ENCODE data around the gene MYRF. TPM values are rescaled to one million over a fixed set of nuclear protein-coding genes. Genes with fewer than 3 reads are reported as not detected.
A peak's percentile ranks its signal among the peaks of the same experiment; 100 is the strongest.

Gene MYRF
- total RNA-seq (0.27 and 0.34 TPM in 2 replicates), polyA plus RNA-seq (0.19 and 0.27 TPM in 2 replicates), polyA minus RNA-seq (0.21 and 0.69 TPM in 2 replicates)
- total RNA-seq (2013): 0.07 TPM

DNA sequence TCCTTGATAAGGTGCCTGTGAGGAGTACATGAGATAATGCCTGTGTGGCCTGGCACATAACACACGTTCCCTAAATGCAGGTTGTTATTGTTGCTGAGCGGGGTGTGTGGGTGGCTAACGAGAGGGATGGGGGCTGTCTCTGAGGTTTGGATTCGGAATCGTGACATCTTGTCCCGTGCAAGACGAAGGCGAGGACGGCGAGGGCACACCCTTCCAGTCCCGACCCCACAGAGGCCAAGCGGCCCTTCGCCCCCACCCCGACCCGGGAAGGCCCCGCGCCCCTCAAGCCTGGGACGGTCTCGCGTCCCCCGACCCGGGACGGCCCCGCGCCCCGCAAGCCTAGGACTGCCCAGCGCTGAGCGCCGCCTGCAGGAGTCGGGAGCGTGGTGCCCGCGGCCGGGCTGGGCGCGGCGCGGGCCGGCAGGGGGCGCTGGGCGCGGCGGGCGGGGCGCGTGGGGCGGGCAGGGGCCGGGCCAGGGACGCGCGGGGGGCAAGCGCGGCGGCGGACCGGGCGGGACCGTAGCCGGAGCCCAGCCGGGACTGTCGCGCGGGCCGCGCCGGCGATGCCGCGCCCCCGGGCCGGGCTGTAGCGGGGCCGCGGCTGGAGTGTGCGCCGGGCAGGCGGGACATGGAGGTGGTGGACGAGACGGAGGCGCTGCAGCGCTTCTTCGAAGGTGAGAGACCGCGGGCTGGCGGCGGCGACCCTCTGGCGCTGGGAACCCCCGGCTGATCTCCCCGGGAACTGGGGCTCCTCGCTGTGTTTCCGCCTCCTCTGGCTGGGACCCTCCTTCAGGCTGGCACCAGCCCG, at the start of gene MYRF:
MYRF (plus strand) TSS at position 520 of the 808 bp plus-strand sequence; CDS start at position 629, 109 bp downstream.
- POLR2A ChIA-PET: no interaction called here
- ATAC-seq (ENCODE audit: low read depth) (peak; percentile 86), DNase-seq (peak; percentile 71)
- CTCF ChIA-PET: interaction anchor here (1.6 to 1.7 kb wide), 3 partner anchors 29 to 355 kb away, joined by 4 to 10 read pairs (median 4); no protein-coding TSS in a partner anchor
- Histone ChIP-seq H3K4me2 (replicated peaks; ENCODE audit: low read depth, low read length, poor library complexity, severe bottlenecking) (peak within 1 kb of the TSS; percentile 72), H3K79me2 (ENCODE audit: control insufficient read depth, insufficient read depth, low read length) (no peaks in the 10 kb centered on the region), H3K27ac (ENCODE audit: low read length in 2 of 2) (no peak within 1 kb of the TSS), H3K9ac (ENCODE audit: low read length) (no peak within 1 kb of the TSS), H3K9me3 (ENCODE audit: control extremely low read depth in 1 of 3, control insufficient read depth in 2 of 3, insufficient read depth in 1 of 3, low read length in 2 of 3) (peaks cover 0 to 2% (median 0%) of the 10 kb centered on the region in 3 donors), H3K4me1 (ENCODE audit: control insufficient read depth in 2 of 2, insufficient read depth in 2 of 2, low read length in 2 of 2) (peaks cover 12 to 16% of the 10 kb centered on the region in 2 donors), H2AFZ (ENCODE audit: insufficient read depth, low read depth, low read length, poor library complexity, severe bottlenecking) (peak within 1 kb of the TSS; percentile 56), H3K36me3 (replicated peaks in 1 of 2; ENCODE audit: control extremely low read depth in 1 of 2, control insufficient read depth in 1 of 2, extremely low read depth in 1 of 2, insufficient read depth in 2 of 2, low read length in 1 of 2) (no peaks in the 10 kb centered on the region), H3K27me3 (replicated peaks in 1 of 4; ENCODE audit: control extremely low read depth in 1 of 4, control insufficient read depth in 3 of 4, insufficient read depth in 4 of 4, low read length in 3 of 4) (peaks cover 0 to 49% (median 20%) of the 10 kb centered on the region in 4 experiments), H3K4me3 (ENCODE audit: control extremely low read depth in 1 of 5, extremely low read depth in 1 of 5, insufficient read depth in 1 of 5, low read depth in 2 of 5, low read length in 4 of 5) (peak within 1 kb of the TSS in 3 of 5 experiments; percentile 11 to 44 (median 18)), H4K20me1 (ENCODE audit: control insufficient read depth, insufficient read depth, low read length, poor library complexity, severe bottlenecking) (no peaks in the 10 kb centered on the region)
- TF ChIP-seq EZH2 (IDR thresholded peaks at IDR 0.05; ENCODE audit: borderline replicate concordance, insufficient read depth, low read depth, low read length, poor library complexity, severe bottlenecking): no peak
- TF ChIP-seq, protein P1, sequence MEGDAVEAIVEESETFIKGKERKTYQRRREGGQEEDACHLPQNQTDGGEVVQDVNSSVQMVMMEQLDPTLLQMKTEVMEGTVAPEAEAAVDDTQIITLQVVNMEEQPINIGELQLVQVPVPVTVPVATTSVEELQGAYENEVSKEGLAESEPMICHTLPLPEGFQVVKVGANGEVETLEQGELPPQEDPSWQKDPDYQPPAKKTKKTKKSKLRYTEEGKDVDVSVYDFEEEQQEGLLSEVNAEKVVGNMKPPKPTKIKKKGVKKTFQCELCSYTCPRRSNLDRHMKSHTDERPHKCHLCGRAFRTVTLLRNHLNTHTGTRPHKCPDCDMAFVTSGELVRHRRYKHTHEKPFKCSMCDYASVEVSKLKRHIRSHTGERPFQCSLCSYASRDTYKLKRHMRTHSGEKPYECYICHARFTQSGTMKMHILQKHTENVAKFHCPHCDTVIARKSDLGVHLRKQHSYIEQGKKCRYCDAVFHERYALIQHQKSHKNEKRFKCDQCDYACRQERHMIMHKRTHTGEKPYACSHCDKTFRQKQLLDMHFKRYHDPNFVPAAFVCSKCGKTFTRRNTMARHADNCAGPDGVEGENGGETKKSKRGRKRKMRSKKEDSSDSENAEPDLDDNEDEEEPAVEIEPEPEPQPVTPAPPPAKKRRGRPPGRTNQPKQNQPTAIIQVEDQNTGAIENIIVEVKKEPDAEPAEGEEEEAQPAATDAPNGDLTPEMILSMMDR (IDR thresholded peaks at IDR 0.05): peak; percentile 27
- Mint-ChIP-seq H3K4me3 (peak within 1 kb of the TSS; percentile 87), H3K27me3 (peaks cover 33% of the 10 kb centered on the region), H3K27ac (no peak within 1 kb of the TSS), H3K9me3 (ENCODE audit: insufficient read depth) (no peaks in the 10 kb centered on the region), H3K4me1 (peaks cover 14% of the 10 kb centered on the region)
- intact Hi-C loops (cut with micrococcal nuclease): no loop called here
- WGBS (ENCODE audit: insufficient coverage): 3% methylated on average over 91 of the region's 93 CpGs

Data from B cell (primary cell).